Prostate gland (tissue), 2 donors: Measurements from ENCODE around the gene TNFSF10. TPM values are rescaled to one million over a fixed set of nuclear protein-coding genes. Genes with fewer than 3 reads are reported as not detected.

Source experiments
- DNase-seq: peaks from one replicate; pipeline ENCODE4 v3.0.0-alpha.2; 2019; ENCODE audit warnings: low spot score
- H3K27ac ChIP-seq, 2 donors: fragments of 200-600 bp; sonication (generic); 2 replicates each; pipeline ENCODE4 v1.5.1; 2017 to 2019
- H3K27me3 ChIP-seq: fragments of 200-600 bp; sonication (generic); replicated peaks from 2 replicates; pipeline ENCODE4 v1.5.1; 2019; ENCODE audit not compliant: insufficient read depth
- H3K36me3 ChIP-seq, 2 donors: fragments of 200-600 bp; sonication (generic); 1 replicate in 1 of 2; 2 replicates in 1 of 2; pipeline versions ENCODE4 v1.5.1 to v1.8.1; 2017 to 2019
- H3K4me1 ChIP-seq: fragments of 200-600 bp; sonication (generic); replicated peaks from 2 replicates; pipeline ENCODE4 v1.5.1; 2019
- H3K4me3 ChIP-seq, 2 donors: fragments of 200-600 bp; sonication (generic); 2 replicates each; pipeline ENCODE4 v1.5.1; 2017 to 2019
- H3K9me3 ChIP-seq: fragments of 200-600 bp; sonication (generic); 2 replicates; pipeline ENCODE4 v1.5.1; 2017
- CTCF ChIP-seq, 4 experiments: fragments of 200-600 bp in 2 of 4; fragments of 450-650 bp in 2 of 4; sonication (generic) in 2 of 4; IDR thresholded peaks; 1 replicate in 3 of 4; 2 replicates in 1 of 4; pipeline ENCODE4 v1.5.1; 2016 to 2019; ENCODE audit warnings: antibody characterized with exemption in 4 of 4, mild to moderate bottlenecking in 2 of 4, moderate library complexity in 2 of 4
- POLR2A ChIP-seq: fragments of 450-650 bp; IDR thresholded peaks from one replicate; pipeline ENCODE4 v1.6.1; 2016; ENCODE audit warnings: antibody characterized with exemption, mild to moderate bottlenecking
- POLR2AphosphoS5 ChIP-seq: sonication (generic); formaldehyde crosslinking; IDR thresholded peaks from one replicate; pipeline ENCODE4 v1.6.1; 2017; ENCODE audit warnings: antibody characterized with exemption
- WGBS: methylation state at CpG from one replicate; pipeline ENCODE4 v1.1.5; 2018; 5-methylcytosine and 5-hydroxymethylcytosine counted together
- intact Hi-C: fragments of 100-400 bp; cut with DNase I; formaldehyde crosslinking; loops from one replicate; pipeline ENCODE4 v1.14.2; 2022
- total RNA-seq, 2 donors: library from RNA; depleted of rRNA; stranded (reverse); fragments of >200 nt; gene quantifications; one replicate each; pipeline ENCODE4 v1.1.0, GENCODE V29; 2016

Gene TNFSF10
- total RNA-seq, 2 donors from 2014 or later, result 70.6 to 126 TPM

- Histone ChIP-seq H3K4me3 (no peak overlapping the region), H3K27ac (no peak overlapping the region), H3K27me3 (no peaks in the 10 kb centered on the region), H3K36me3 (no peaks in the 10 kb centered on the region), H3K4me1 (no peaks in the 10 kb centered on the region), H3K9me3 (no peaks in the 10 kb centered on the region)
- no peak for DNase-seq
- TF ChIP-seq CTCF (IDR thresholded peaks at IDR 0.05) (no peak), POLR2A (no peak), POLR2AphosphoS5 (no peak)
- WGBS, result 79% methylated on average over 6 of the region's 6 CpGs
- intact Hi-C loops, result no loop called here
These were observed 27.2 kb upstream of the TNFSF10 start for GRCh38 chr3:172550347-172550943.

GRCh38 chr3:172549144-172549543, 25.9 kb upstream of the TNFSF10 start:
- H3K4me1 ChIP-seq, result no peaks in the 10 kb centered on the region
- no peaks in the 10 kb centered on the region for H3K27me3 ChIP-seq
- intact Hi-C loops, result no loop called here
- H3K27ac ChIP-seq, result no peak overlapping the region
- H3K36me3 ChIP-seq, result no peaks in the 10 kb centered on the region
- no peak for DNase-seq
- 32% methylated on average over 2 of the region's 2 CpGs for WGBS
- H3K9me3 ChIP-seq, result no peaks in the 10 kb centered on the region
- no peak overlapping the region for H3K4me3 ChIP-seq
- no peak for TF ChIP-seq POLR2AphosphoS5
- TF ChIP-seq POLR2A, result no peak
- TF ChIP-seq CTCF (IDR thresholded peaks at IDR 0.05), result no peak

- H3K27me3 ChIP-seq, result no peaks in the 10 kb centered on the region
- no peak for DNase-seq
- TF ChIP-seq CTCF (IDR thresholded peaks at IDR 0.05), result no peak
- no peak for TF ChIP-seq POLR2AphosphoS5
- no peak for TF ChIP-seq POLR2A
- H3K27ac ChIP-seq, result peak overlapping the region; percentile 63 to 66
- H3K4me3 ChIP-seq, result no peak overlapping the region
- no peaks in the 10 kb centered on the region for H3K4me1 ChIP-seq
- intact Hi-C loops, result no loop called here
- no peaks in the 10 kb centered on the region for H3K36me3 ChIP-seq
- no peaks in the 10 kb centered on the region for H3K9me3 ChIP-seq
These were observed 23.5 kb upstream of the TNFSF10 start for GRCh38 chr3:172546628-172547214.

- no peaks in the 10 kb centered on the region for H3K27me3 ChIP-seq
- WGBS, result 40% methylated on average over 3 of the region's 3 CpGs
- peak; percentile 54 for DNase-seq
- H3K4me1 ChIP-seq, result no peaks in the 10 kb centered on the region
- intact Hi-C loops, result no loop called here
- TF ChIP-seq CTCF (IDR thresholded peaks at IDR 0.05) (no peak), POLR2AphosphoS5 (peak; percentile 77)
- no peak overlapping the region for H3K4me3 ChIP-seq
- no peaks in the 10 kb centered on the region for H3K9me3 ChIP-seq
- peak overlapping the region; percentile 63 to 66 for H3K27ac ChIP-seq
- H3K36me3 ChIP-seq, result no peaks in the 10 kb centered on the region
These were observed 22.9 kb upstream of the TNFSF10 start for GRCh38 chr3:172546105-172546504.

GRCh38 chr3:172544404-172544803, 21.2 kb upstream of the TNFSF10 start:
- intact Hi-C loops, result no loop called here
- no peak for DNase-seq
- Histone ChIP-seq H3K27me3 (no peaks in the 10 kb centered on the region), H3K36me3 (no peaks in the 10 kb centered on the region), H3K27ac (no peak overlapping the region), H3K9me3 (no peaks in the 10 kb centered on the region), H3K4me3 (no peak overlapping the region), H3K4me1 (no peaks in the 10 kb centered on the region)
- WGBS, result 92% methylated on average over 2 of the region's 2 CpGs
- TF ChIP-seq POLR2AphosphoS5 (no peak), POLR2A (no peak), CTCF (IDR thresholded peaks at IDR 0.05) (no peak)
